ENCODE data around the gene CCNH. TPM values are rescaled to one million over a fixed set of nuclear protein-coding genes. Genes with fewer than 3 reads are reported as not detected.
A peak's percentile ranks its signal among the peaks of the same experiment; 100 is the strongest.

CCNH gene
- total and polyA plus RNA-seq, 9 of the 15 experiments (the other 6 are each of a cell fraction or from before 2014, with no cell fraction given), result 100 to 213 (median 150) TPM

DNA sequence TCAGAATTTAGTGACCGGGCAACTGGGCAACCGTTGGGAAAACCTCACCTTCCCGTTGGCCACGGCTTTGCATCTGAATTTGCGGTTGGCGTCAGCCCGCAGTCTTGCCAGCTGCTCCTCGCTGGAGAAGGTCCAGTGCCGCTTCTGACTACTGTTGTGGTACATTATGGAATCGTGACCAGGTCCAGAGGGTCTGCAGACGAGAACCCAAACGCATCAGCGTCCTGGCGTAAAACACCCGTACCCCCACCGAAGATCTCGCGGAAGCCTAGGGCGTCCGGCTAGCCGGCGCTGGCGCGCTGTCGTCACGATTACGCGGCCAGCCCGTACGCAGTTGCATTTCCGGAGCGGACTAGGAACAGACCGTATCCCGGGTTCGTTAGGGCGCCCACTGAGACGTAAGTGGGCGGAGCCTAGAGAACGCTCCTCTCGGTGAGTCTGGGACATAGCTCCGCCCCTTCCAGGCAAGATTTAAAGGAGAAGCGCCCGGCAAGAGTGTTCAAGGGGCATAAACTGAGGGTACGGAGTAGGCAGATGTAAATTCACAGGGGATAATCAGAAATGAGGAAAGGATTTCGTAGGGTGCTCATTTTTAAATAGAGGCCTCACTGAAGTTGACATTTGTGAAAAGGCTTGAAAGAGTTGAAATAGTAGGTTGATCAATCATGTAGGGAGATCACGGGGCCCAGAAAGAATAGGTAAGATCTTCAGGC is at the start of gene CCNH (continued):
- TF ChIP-seq IFI16 (CRISPR knock-in tag; IDR thresholded peaks at IDR 0.05), result no peak
- TF ChIP-seq EP300 (IDR thresholded peaks at IDR 0.05; ENCODE audit: low read length), result peak; percentile 40
- TF ChIP-seq SIN3B (IDR thresholded peaks at IDR 0.05; ENCODE audit: low read depth), result 0 out of 2 replicates have a peak, but pooled peaks have one; percentile 57
- no peak for TF ChIP-seq BRD9 (IDR thresholded peaks at IDR 0.05; ENCODE audit: low read depth, partially characterized antibody)
- TF ChIP-seq PHB (CRISPR knock-in tag; IDR thresholded peaks at IDR 0.05), result no peak
- TF ChIP-seq RBFOX2 (IDR thresholded peaks at IDR 0.05; ENCODE audit: low read depth, low read length), result peak; percentile 93
- TF ChIP-seq ATF7 (IDR thresholded peaks at IDR 0.05), result peak; percentile 85; the same call in 1 of the 2 replicates
- peak; percentile 38; the same call in 1 of the 2 replicates for TF ChIP-seq NFRKB (IDR thresholded peaks at IDR 0.05; ENCODE audit: low read depth)
- no peak for TF ChIP-seq ZNF707 (CRISPR knock-in tag; conservative IDR thresholded peaks at IDR 0.05)
- 0 out of 2 replicates have a peak, but pooled peaks have one; percentile 29 for TF ChIP-seq TAF7 (tag; IDR thresholded peaks at IDR 0.05)
- no peak for TF ChIP-seq KAT7 (CRISPR knock-in tag; IDR thresholded peaks at IDR 0.05; ENCODE audit: borderline replicate concordance)
- no peak for TF ChIP-seq MLX (CRISPR knock-in tag; conservative IDR thresholded peaks at IDR 0.05)
- peak; percentile 84 for TF ChIP-seq SP1 (CRISPR knock-in tag; IDR thresholded peaks at IDR 0.05)
- peak; percentile 79 for TF ChIP-seq KDM5B (IDR thresholded peaks at IDR 0.05; ENCODE audit: insufficient replicate concordance, low read depth, low read length)
- TF ChIP-seq, protein P1, sequence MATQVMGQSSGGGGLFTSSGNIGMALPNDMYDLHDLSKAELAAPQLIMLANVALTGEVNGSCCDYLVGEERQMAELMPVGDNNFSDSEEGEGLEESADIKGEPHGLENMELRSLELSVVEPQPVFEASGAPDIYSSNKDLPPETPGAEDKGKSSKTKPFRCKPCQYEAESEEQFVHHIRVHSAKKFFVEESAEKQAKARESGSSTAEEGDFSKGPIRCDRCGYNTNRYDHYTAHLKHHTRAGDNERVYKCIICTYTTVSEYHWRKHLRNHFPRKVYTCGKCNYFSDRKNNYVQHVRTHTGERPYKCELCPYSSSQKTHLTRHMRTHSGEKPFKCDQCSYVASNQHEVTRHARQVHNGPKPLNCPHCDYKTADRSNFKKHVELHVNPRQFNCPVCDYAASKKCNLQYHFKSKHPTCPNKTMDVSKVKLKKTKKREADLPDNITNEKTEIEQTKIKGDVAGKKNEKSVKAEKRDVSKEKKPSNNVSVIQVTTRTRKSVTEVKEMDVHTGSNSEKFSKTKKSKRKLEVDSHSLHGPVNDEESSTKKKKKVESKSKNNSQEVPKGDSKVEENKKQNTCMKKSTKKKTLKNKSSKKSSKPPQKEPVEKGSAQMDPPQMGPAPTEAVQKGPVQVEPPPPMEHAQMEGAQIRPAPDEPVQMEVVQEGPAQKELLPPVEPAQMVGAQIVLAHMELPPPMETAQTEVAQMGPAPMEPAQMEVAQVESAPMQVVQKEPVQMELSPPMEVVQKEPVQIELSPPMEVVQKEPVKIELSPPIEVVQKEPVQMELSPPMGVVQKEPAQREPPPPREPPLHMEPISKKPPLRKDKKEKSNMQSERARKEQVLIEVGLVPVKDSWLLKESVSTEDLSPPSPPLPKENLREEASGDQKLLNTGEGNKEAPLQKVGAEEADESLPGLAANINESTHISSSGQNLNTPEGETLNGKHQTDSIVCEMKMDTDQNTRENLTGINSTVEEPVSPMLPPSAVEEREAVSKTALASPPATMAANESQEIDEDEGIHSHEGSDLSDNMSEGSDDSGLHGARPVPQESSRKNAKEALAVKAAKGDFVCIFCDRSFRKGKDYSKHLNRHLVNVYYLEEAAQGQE (IDR thresholded peaks at IDR 0.05; ENCODE audit: borderline replicate concordance), result no peak
- TF ChIP-seq, protein P1 (CRISPR knock-in tag; IDR thresholded peaks at IDR 0.05; ENCODE audit: low read depth), result no peak
- TF ChIP-seq, protein P2, sequence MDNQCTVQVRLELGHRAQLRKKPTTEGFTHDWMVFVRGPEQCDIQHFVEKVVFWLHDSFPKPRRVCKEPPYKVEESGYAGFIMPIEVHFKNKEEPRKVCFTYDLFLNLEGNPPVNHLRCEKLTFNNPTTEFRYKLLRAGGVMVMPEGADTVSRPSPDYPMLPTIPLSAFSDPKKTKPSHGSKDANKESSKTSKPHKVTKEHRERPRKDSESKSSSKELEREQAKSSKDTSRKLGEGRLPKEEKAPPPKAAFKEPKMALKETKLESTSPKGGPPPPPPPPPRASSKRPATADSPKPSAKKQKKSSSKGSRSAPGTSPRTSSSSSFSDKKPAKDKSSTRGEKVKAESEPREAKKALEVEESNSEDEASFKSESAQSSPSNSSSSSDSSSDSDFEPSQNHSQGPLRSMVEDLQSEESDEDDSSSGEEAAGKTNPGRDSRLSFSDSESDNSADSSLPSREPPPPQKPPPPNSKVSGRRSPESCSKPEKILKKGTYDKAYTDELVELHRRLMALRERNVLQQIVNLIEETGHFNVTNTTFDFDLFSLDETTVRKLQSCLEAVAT (IDR thresholded peaks at IDR 0.05), result no peak
- TF ChIP-seq HNRNPL (IDR thresholded peaks at IDR 0.05; ENCODE audit: low read depth, low read length), result no peak
- TF ChIP-seq CTBP1 (IDR thresholded peaks at IDR 0.05; ENCODE audit: borderline replicate concordance), result peak; percentile 23; the same call in 1 of the 2 replicates
- TF ChIP-seq CREBBP (IDR thresholded peaks at IDR 0.05; ENCODE audit: low read depth, low read length), result no peak

All from K562 (cell line).